Esophagus squamous epithelium (tissue), 4 donors: Measurements from ENCODE around the gene NETO2.

ENCODE experiments used
- CTCF ChIP-seq, 6 experiments: fragments of 450-650 bp in 4 of 6; fragments of 200-600 bp in 2 of 6; sonication (generic) in 2 of 6; IDR thresholded peaks; one replicate each; pipeline ENCODE4 v1.5.1; 2016 to 2019; ENCODE audit warnings: antibody characterized with exemption in 6 of 6, mild to moderate bottlenecking in 4 of 6, moderate library complexity in 4 of 6
- POLR2A ChIP-seq, 4 donors: fragments of 450-650 bp; IDR thresholded peaks; one replicate each; pipeline ENCODE4 v1.6.1; 2017; ENCODE audit warnings: antibody characterized with exemption in 4 of 4, mild to moderate bottlenecking in 4 of 4, moderate library complexity in 3 of 4

DNA sequence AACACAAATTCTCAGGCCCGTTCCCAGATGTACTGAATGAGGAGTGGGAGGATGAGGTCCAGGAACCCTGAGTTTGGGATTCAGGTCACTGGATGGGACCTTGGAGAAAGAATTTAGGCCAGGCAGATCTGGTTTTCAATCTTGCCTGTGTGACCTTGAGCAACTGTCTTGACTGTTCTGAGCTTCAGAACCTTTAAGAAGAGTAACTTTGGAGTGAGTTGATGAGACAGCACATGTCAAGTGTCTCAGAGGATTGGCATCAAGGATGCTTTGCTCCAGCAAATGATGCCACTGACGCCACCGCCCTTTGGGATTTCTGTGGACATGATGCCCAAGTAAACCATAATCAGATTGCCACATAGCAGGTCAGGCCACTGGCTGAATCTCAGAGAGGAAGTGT is 114.0 kb downstream of the NETO2 start:
- TF ChIP-seq CTCF (IDR thresholded peaks at IDR 0.05): no peak
- no peak for TF ChIP-seq POLR2A (IDR thresholded peaks at IDR 0.05)
